SH-SY5Y (cell line): ENCODE results near the gene C1orf105.

Source experiments
- GATA2 ChIP-seq: IDR thresholded peaks from 2 replicates; pipeline ENCODE4 v1.6.1; 2011; ENCODE audit warnings: mild to moderate bottlenecking, low read depth, low read length
- GATA3 ChIP-seq: IDR thresholded peaks from 2 replicates; pipeline ENCODE4 v1.6.1; 2011; ENCODE audit warnings: low read depth, mild to moderate bottlenecking, low read length, moderate library complexity

GRCh38 chr1:172400722-172401105 is 19.8 kb upstream of the C1orf105 start:
- TF ChIP-seq GATA2 (no peak), GATA3 (no peak)
